Fibroblast of lung (primary cell): ENCODE results near the gene TEDC1.

Experiments
- EZH2 ChIP-seq: IDR thresholded peaks from 2 replicates; pipeline ENCODE4 v1.5.1; 2012; ENCODE audit warnings: low read length, control low read depth, mild to moderate bottlenecking; ENCODE audit errors: missing control alignments
- TF ChIP-seq, protein P1 (sequence below), 2 donors: IDR thresholded peaks in 1 of 2; conservative IDR thresholded peaks in 1 of 2; 1 replicate in 1 of 2; 2 replicates in 1 of 2; pipeline ENCODE4 v1.5.1; 2011 to 2012; ENCODE audit warnings: low read length in 2 of 2, control low read depth in 1 of 2, inconsistent platforms in 1 of 2, low read depth in 1 of 2, mild to moderate bottlenecking in 1 of 2

- TF ChIP-seq, protein P1, sequence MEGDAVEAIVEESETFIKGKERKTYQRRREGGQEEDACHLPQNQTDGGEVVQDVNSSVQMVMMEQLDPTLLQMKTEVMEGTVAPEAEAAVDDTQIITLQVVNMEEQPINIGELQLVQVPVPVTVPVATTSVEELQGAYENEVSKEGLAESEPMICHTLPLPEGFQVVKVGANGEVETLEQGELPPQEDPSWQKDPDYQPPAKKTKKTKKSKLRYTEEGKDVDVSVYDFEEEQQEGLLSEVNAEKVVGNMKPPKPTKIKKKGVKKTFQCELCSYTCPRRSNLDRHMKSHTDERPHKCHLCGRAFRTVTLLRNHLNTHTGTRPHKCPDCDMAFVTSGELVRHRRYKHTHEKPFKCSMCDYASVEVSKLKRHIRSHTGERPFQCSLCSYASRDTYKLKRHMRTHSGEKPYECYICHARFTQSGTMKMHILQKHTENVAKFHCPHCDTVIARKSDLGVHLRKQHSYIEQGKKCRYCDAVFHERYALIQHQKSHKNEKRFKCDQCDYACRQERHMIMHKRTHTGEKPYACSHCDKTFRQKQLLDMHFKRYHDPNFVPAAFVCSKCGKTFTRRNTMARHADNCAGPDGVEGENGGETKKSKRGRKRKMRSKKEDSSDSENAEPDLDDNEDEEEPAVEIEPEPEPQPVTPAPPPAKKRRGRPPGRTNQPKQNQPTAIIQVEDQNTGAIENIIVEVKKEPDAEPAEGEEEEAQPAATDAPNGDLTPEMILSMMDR (conservative IDR thresholded peaks at IDR 0.05 in 1 of 2, IDR thresholded peaks at IDR 0.05 in 1 of 2; ENCODE audit: low read depth in 1 of 2, low read length in 2 of 2), result no peak
- TF ChIP-seq EZH2, result no peak
Measured at GRCh38 chr14:105471823-105472485, 19.1 kb upstream of the TEDC1 start.
